Uterus (tissue), 2 donors: ENCODE measurements around the gene POLR1F.

Experiments used
- POLR2A ChIP-seq, 2 donors: fragments of 450-650 bp; IDR thresholded peaks; one replicate each; pipeline ENCODE4 v1.6.1; 2016; ENCODE audit warnings: antibody characterized with exemption in 2 of 2, mild to moderate bottlenecking in 1 of 2, moderate library complexity in 1 of 2
- TF ChIP-seq, protein P1 (sequence below), 4 experiments: fragments of 200-600 bp in 2 of 4; fragments of 450-650 bp in 2 of 4; sonication (generic) in 2 of 4; IDR thresholded peaks; one replicate each; pipeline ENCODE4 v1.5.1; 2016 to 2019; ENCODE audit warnings: antibody characterized with exemption in 4 of 4, mild to moderate bottlenecking in 2 of 4, moderate library complexity in 1 of 4

DNA sequence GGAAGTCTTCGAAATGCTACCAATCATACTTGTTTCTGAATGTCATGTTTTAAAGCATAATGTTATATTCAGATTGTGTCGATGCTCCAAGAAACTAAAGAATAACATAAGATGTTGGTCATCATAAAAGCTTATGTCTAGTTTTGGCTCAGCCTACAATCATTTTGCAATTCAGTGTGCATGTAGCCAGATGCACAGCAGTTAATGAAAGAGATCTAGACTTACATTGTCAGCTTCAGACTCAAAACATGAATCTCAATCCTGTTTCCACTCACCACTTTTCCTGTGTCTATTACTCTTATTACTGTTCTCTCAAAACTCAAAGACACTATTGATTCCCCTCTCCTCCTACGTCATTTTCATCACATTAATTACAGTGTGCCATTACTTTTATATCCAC is 43.2 kb upstream of the POLR1F start:
- TF ChIP-seq, protein P1, sequence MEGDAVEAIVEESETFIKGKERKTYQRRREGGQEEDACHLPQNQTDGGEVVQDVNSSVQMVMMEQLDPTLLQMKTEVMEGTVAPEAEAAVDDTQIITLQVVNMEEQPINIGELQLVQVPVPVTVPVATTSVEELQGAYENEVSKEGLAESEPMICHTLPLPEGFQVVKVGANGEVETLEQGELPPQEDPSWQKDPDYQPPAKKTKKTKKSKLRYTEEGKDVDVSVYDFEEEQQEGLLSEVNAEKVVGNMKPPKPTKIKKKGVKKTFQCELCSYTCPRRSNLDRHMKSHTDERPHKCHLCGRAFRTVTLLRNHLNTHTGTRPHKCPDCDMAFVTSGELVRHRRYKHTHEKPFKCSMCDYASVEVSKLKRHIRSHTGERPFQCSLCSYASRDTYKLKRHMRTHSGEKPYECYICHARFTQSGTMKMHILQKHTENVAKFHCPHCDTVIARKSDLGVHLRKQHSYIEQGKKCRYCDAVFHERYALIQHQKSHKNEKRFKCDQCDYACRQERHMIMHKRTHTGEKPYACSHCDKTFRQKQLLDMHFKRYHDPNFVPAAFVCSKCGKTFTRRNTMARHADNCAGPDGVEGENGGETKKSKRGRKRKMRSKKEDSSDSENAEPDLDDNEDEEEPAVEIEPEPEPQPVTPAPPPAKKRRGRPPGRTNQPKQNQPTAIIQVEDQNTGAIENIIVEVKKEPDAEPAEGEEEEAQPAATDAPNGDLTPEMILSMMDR (IDR thresholded peaks at IDR 0.05), result no peak
- TF ChIP-seq POLR2A (IDR thresholded peaks at IDR 0.05), result no peak
